Neural cell (in vitro differentiated cells): ENCODE data around the gene LRRTM3.

Source experiments
- EP300 ChIP-seq: fragments of 450-650 bp; conservative IDR thresholded peaks from 2 replicates; pipeline ENCODE4 v1.6.1; 2014; ENCODE audit warnings: antibody characterized with exemption, mild to moderate bottlenecking, moderate library complexity; ENCODE audit not compliant: poor library complexity, severe bottlenecking
- EZH2 ChIP-seq: fragments of 200-600, 300-800 bp; shearing (Covaris generic), sonication (generic); IDR thresholded peaks from 2 replicates; pipeline ENCODE4 v1.6.1; 2014; ENCODE audit warnings: antibody characterized with exemption, low read length, borderline replicate concordance, mild to moderate bottlenecking; ENCODE audit not compliant: insufficient read depth, poor library complexity, severe bottlenecking
- MXI1 ChIP-seq: fragments of 450-650 bp; conservative IDR thresholded peaks from 2 replicates; pipeline ENCODE4 v1.6.1; 2014; ENCODE audit warnings: antibody characterized with exemption, mild to moderate bottlenecking; ENCODE audit not compliant: poor library complexity, severe bottlenecking
- SMC3 ChIP-seq: fragments of 450-650 bp; conservative IDR thresholded peaks from 2 replicates; pipeline ENCODE4 v1.6.1; 2014; ENCODE audit warnings: antibody characterized with exemption, mild to moderate bottlenecking, moderate library complexity; ENCODE audit not compliant: poor library complexity
- TAF1 ChIP-seq: IDR thresholded peaks from 2 replicates; pipeline ENCODE4 v1.6.1; 2012; ENCODE audit warnings: low read depth
- TF ChIP-seq, protein P1 (sequence below): fragments of 450-650 bp; IDR thresholded peaks from 2 replicates; pipeline ENCODE4 v1.5.1; 2014; ENCODE audit warnings: antibody characterized with exemption, mild to moderate bottlenecking, moderate library complexity; ENCODE audit not compliant: poor library complexity, severe bottlenecking
- TF ChIP-seq, protein P2 (sequence below): IDR thresholded peaks from 2 replicates; pipeline ENCODE4 v1.6.1; 2012; ENCODE audit warnings: borderline replicate concordance

DNA sequence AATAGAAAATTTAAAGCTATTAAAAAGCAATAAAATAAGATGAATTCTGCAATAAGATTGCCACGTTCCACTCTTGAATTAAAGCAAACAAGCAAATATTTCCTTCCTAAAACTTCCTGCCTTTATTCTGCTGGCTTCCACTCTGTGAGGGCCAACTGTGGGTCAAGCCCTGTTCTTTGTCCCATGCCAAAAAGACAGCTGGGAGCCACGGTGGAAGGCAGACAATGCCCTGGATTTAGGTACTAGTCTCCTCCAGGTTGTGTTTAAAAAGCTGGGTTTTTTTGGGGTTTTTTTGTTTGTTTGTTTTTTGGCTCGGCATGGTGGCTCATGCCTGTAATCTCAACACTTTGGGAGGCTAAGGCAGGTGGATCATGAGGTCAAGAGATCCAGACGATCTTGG, 39.1 kb downstream of the LRRTM3 start:
- TF ChIP-seq, protein P1, sequence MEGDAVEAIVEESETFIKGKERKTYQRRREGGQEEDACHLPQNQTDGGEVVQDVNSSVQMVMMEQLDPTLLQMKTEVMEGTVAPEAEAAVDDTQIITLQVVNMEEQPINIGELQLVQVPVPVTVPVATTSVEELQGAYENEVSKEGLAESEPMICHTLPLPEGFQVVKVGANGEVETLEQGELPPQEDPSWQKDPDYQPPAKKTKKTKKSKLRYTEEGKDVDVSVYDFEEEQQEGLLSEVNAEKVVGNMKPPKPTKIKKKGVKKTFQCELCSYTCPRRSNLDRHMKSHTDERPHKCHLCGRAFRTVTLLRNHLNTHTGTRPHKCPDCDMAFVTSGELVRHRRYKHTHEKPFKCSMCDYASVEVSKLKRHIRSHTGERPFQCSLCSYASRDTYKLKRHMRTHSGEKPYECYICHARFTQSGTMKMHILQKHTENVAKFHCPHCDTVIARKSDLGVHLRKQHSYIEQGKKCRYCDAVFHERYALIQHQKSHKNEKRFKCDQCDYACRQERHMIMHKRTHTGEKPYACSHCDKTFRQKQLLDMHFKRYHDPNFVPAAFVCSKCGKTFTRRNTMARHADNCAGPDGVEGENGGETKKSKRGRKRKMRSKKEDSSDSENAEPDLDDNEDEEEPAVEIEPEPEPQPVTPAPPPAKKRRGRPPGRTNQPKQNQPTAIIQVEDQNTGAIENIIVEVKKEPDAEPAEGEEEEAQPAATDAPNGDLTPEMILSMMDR, result no peak
- no peak for TF ChIP-seq SMC3
- no peak for TF ChIP-seq EZH2
- TF ChIP-seq MXI1, result no peak
- no peak for TF ChIP-seq EP300
- no peak for TF ChIP-seq TAF1
- TF ChIP-seq, protein P2, sequence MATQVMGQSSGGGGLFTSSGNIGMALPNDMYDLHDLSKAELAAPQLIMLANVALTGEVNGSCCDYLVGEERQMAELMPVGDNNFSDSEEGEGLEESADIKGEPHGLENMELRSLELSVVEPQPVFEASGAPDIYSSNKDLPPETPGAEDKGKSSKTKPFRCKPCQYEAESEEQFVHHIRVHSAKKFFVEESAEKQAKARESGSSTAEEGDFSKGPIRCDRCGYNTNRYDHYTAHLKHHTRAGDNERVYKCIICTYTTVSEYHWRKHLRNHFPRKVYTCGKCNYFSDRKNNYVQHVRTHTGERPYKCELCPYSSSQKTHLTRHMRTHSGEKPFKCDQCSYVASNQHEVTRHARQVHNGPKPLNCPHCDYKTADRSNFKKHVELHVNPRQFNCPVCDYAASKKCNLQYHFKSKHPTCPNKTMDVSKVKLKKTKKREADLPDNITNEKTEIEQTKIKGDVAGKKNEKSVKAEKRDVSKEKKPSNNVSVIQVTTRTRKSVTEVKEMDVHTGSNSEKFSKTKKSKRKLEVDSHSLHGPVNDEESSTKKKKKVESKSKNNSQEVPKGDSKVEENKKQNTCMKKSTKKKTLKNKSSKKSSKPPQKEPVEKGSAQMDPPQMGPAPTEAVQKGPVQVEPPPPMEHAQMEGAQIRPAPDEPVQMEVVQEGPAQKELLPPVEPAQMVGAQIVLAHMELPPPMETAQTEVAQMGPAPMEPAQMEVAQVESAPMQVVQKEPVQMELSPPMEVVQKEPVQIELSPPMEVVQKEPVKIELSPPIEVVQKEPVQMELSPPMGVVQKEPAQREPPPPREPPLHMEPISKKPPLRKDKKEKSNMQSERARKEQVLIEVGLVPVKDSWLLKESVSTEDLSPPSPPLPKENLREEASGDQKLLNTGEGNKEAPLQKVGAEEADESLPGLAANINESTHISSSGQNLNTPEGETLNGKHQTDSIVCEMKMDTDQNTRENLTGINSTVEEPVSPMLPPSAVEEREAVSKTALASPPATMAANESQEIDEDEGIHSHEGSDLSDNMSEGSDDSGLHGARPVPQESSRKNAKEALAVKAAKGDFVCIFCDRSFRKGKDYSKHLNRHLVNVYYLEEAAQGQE, result no peak
